ENCODE results near the gene FNTB.

The FNTB gene

DNA sequence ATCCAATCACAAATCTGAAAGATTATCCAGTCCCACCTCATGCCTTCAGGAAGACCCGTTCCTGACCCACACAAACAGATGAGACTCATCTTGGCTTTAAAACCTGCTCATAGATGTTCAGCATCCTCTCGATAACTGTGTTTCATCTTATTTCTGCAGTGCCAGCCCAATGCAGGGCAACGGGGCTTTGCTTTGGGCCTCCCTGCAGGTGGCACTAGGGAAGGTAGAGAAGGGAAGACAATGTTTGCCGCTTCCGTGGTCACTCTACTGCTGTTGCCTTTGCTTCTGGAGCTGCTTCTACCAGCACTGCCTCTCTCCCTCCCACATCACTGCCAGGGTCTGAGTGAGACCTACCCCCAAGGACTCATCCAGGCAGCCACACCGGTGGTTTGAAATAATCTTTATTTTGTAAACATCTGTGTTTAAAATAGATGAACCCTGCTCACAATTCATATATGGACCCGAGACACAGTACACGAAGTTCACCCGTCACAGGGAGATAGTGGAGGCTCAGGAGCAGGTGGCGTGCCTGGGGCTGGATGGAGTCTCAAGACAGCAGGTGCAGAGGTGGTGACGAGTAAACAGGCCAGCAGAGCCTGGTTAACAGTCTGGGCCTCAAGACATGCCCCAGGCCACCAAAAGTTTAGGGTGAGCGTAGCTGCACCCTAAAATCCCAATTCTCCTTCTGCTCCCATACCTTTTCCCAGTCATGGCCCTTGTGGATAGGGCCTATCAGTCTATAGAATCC lies 41.1 kb upstream of the FNTB start:
- DNase-seq (ENCODE audit: low read depth), result no peak
- H3K9ac ChIP-seq (ENCODE audit: low read length), result no peak overlapping the region
- no peaks in the 10 kb centered on the region for H3K4me1 ChIP-seq (ENCODE audit: control insufficient read depth, insufficient read depth, low read length)
- peaks cover 23% of the 10 kb centered on the region for H3K36me3 ChIP-seq (ENCODE audit: control insufficient read depth, insufficient read depth, low read length, severe bottlenecking)
- no peaks in the 10 kb centered on the region for H3K9me3 ChIP-seq (ENCODE audit: control insufficient read depth, low read length)
- H3K4me3 ChIP-seq (ENCODE audit: low read length), result no peak overlapping the region
- H3K27me3 ChIP-seq (replicated peaks; ENCODE audit: control insufficient read depth, insufficient read depth, low read length), result no peaks in the 10 kb centered on the region

DNA sequence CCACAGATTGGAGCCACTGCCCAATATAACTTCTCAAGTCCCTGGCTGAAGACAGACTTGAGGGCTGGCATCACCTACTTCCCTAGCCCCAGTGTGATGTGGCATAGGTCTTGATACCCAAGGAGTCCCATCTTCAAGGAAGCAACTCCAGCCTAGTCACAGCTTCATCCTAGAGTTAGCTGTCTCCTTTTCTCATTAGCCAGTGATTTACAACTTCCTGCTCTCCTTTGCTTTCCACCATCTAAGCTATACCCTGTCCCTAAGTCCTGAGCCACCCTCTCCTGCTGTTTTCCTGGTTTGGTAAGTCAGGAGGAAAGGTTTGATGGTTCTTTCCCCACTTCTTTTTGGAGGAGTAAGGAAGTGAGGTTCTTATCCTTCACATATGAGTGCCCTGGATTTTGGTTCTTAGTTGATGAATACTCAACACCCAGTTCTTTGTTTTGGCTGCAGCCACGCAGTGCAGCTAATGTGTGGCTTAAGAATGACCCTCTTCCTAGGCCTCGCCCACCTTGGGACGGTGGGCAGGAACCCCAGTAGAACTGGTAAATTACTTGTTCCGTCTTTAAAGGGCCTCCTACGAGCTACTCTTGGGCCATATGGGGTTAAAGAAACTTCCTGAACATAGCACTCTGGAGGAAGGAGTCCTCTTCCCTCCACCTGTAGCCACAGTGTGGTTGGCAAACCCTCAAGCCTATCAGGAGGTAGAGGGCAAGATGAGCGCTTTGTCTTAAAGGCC lies 40.2 kb upstream of the FNTB start:
- Histone ChIP-seq H3K9ac (ENCODE audit: low read length) (no peak overlapping the region), H3K27me3 (replicated peaks; ENCODE audit: control insufficient read depth, insufficient read depth, low read length) (no peaks in the 10 kb centered on the region), H3K4me3 (ENCODE audit: low read length) (no peak overlapping the region), H3K4me1 (ENCODE audit: control insufficient read depth, insufficient read depth, low read length) (no peaks in the 10 kb centered on the region), H3K36me3 (ENCODE audit: control insufficient read depth, insufficient read depth, low read length, severe bottlenecking) (peaks cover 23% of the 10 kb centered on the region), H3K9me3 (ENCODE audit: control insufficient read depth, low read length) (no peaks in the 10 kb centered on the region)
- DNase-seq (ENCODE audit: low read depth), result no peak

DNA sequence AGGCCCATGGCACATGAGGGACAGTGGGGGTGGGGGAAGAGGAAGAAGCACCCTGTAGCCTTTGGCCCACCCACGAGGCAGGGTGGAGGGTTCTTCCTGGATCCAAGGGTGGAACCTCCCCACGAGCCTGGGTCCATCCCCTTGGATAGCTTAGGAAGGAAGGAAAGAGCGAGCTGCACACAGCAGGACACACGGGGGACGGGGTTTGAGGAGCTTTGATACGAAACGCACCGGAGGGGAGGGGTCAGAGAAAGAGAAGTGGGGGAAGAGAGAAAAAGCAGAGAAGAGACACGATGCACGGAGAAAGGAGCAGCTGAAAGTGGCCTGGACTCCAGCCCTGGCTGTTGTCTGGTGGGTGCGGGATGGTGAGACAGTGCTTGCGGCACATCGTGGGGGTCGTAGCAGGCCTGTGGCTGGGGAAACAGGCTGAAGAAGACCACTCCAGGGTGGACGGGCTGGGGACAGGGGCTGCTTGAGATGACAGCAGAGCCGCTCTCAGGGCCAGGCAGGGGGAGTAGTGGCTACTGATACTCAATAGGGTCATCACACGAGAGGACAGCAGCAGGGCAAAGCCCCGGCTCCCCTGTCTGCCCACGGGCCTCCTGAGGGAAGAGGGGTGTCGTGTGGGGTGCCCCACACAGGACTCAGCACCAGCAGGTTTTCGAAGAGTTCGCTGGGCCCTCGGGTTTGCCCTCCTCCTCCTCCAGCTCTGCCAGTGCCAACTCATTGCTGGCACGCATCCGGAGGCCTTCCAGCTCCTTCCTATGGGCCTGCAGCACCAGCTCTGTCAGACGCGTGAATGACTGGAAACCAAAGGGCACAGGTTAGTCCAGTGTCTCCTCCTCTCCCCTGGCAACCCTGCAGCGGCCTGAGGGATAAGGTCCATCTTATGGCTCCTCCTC lies 38.7 kb upstream of the FNTB start:
- H3K4me3 ChIP-seq (ENCODE audit: low read length), result no peak overlapping the region
- H3K36me3 ChIP-seq (ENCODE audit: control insufficient read depth, insufficient read depth, low read length, severe bottlenecking), result peaks cover 14% of the 10 kb centered on the region
- no peaks in the 10 kb centered on the region for H3K27me3 ChIP-seq (replicated peaks; ENCODE audit: control insufficient read depth, insufficient read depth, low read length)
- H3K4me1 ChIP-seq (ENCODE audit: control insufficient read depth, insufficient read depth, low read length), result no peaks in the 10 kb centered on the region
- no peak overlapping the region for H3K9ac ChIP-seq (ENCODE audit: low read length)
- no peak for DNase-seq (ENCODE audit: low read depth)
- no peaks in the 10 kb centered on the region for H3K9me3 ChIP-seq (ENCODE audit: control insufficient read depth, low read length)

DNA sequence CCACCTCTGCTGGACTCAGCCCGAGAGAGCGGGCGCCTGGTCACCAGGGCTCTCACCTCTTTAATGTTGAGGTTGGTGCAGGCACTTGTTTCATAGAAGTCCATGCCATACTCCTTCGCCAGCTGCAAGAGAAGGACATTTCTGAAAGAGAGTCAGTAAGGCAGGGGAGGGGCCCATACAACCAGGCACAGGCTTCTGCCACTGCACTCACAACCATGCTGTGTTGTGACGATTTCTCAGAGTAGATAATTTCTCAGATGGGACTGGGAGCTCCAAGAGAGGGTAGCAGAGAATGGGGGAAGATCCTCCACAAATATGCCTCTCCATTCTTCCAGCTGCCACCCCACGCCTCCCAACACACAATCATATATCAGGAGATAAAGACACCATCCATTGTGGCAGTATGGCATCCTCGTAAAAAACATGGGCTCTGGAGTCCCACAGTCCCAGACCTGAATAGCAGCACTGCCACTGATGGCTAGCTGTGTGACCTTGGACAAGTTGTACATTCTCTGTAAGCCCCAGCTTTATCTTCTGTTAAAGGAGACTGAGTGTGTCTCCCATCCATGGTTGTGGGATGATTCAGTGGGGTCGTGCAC lies 38.0 kb upstream of the FNTB start:
- Histone ChIP-seq H3K9me3 (ENCODE audit: control insufficient read depth, low read length) (no peaks in the 10 kb centered on the region), H3K4me1 (ENCODE audit: control insufficient read depth, insufficient read depth, low read length) (no peaks in the 10 kb centered on the region)

DNA sequence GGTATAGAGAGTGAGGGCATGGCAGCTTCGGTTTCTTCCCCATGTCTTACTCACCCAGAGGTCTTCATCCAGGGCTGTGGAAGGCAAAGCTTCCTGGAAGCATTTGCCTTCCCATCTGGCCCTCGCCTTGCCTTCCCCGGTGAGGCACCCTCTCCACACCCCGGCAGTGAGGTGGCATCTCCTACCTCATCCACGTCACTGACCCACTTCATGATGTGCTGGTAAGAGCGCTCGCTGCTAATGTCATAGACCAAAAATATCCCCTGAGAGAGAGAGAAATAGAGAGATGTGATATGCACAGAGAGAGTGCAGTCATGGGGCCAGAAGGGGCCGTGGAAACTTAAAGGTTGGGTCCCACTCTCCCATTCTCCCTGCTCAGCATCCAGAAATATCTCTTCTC lies 35.8 kb upstream of the FNTB start:
- Histone ChIP-seq H3K27me3 (replicated peaks; ENCODE audit: control insufficient read depth, insufficient read depth, low read length) (no peaks in the 10 kb centered on the region), H3K9me3 (ENCODE audit: control insufficient read depth, low read length) (no peaks in the 10 kb centered on the region), H3K4me3 (ENCODE audit: low read length) (no peak overlapping the region), H3K36me3 (ENCODE audit: control insufficient read depth, insufficient read depth, low read length, severe bottlenecking) (no peaks in the 10 kb centered on the region), H3K4me1 (ENCODE audit: control insufficient read depth, insufficient read depth, low read length) (no peaks in the 10 kb centered on the region), H3K9ac (ENCODE audit: low read length) (no peak overlapping the region)
- DNase-seq (ENCODE audit: low read depth), result no peak

More for the DNA sequence above, 38.0 kb upstream of the FNTB start:
- Histone ChIP-seq H3K36me3 (ENCODE audit: control insufficient read depth, insufficient read depth, low read length, severe bottlenecking) (peaks cover 10% of the 10 kb centered on the region), H3K9ac (ENCODE audit: low read length) (no peak overlapping the region), H3K4me3 (ENCODE audit: low read length) (no peak overlapping the region), H3K27me3 (replicated peaks; ENCODE audit: control insufficient read depth, insufficient read depth, low read length) (no peaks in the 10 kb centered on the region)
- no peak for DNase-seq (ENCODE audit: low read depth)

DNA sequence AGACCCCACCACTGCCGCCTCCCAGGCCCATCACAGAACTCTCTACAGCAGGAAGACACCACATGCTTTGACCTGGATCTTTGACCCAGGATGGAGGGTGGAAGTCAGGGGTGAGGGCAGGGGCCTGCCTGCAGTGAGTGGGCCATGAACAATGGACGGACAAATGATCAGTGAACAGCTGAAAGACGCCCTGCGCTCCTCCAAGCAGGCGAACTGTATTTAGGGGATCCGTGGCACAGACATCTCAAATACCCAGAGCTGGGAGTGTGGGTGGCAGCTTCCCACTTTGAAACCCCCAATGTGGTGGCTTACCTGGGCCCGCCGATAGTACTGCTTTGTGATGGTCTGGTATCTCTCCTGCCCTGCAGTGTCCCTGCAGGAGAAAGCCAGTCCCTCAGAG lies 35.4 kb upstream of the FNTB start:
- H3K9me3 ChIP-seq (ENCODE audit: control insufficient read depth, low read length), result no peaks in the 10 kb centered on the region
- no peak for DNase-seq (ENCODE audit: low read depth)
- H3K4me3 ChIP-seq (ENCODE audit: low read length), result no peak overlapping the region
- no peaks in the 10 kb centered on the region for H3K36me3 ChIP-seq (ENCODE audit: control insufficient read depth, insufficient read depth, low read length, severe bottlenecking)
- H3K4me1 ChIP-seq (ENCODE audit: control insufficient read depth, insufficient read depth, low read length), result no peaks in the 10 kb centered on the region
- no peak overlapping the region for H3K9ac ChIP-seq (ENCODE audit: low read length)
- H3K27me3 ChIP-seq (replicated peaks; ENCODE audit: control insufficient read depth, insufficient read depth, low read length), result no peaks in the 10 kb centered on the region

DNA sequence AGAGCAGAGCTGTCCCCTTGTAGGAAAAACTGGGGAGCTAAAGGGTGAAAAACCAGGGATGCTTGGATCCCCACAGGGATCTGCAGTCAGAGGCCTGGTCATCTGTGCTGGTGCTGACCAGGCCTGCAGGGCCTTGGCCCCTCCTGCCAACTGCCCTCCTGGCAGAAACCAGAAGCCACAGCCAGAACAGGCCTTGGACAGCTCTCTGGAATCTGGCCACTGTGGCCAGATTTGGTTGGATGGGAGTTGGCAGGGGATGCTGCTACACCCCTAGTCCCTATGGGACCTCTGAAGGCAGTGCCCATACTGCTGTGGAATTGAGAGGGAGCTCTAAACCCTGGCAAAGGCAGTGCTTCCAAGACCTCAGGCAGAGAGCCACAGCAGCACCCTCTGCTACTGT lies 35.0 kb upstream of the FNTB start:
- Histone ChIP-seq H3K9me3 (ENCODE audit: control insufficient read depth, low read length) (no peaks in the 10 kb centered on the region), H3K9ac (ENCODE audit: low read length) (no peak overlapping the region), H3K4me3 (ENCODE audit: low read length) (no peak overlapping the region), H3K4me1 (ENCODE audit: control insufficient read depth, insufficient read depth, low read length) (no peaks in the 10 kb centered on the region), H3K27me3 (replicated peaks; ENCODE audit: control insufficient read depth, insufficient read depth, low read length) (no peaks in the 10 kb centered on the region), H3K36me3 (ENCODE audit: control insufficient read depth, insufficient read depth, low read length, severe bottlenecking) (no peaks in the 10 kb centered on the region)
- DNase-seq (ENCODE audit: low read depth), result no peak

DNA sequence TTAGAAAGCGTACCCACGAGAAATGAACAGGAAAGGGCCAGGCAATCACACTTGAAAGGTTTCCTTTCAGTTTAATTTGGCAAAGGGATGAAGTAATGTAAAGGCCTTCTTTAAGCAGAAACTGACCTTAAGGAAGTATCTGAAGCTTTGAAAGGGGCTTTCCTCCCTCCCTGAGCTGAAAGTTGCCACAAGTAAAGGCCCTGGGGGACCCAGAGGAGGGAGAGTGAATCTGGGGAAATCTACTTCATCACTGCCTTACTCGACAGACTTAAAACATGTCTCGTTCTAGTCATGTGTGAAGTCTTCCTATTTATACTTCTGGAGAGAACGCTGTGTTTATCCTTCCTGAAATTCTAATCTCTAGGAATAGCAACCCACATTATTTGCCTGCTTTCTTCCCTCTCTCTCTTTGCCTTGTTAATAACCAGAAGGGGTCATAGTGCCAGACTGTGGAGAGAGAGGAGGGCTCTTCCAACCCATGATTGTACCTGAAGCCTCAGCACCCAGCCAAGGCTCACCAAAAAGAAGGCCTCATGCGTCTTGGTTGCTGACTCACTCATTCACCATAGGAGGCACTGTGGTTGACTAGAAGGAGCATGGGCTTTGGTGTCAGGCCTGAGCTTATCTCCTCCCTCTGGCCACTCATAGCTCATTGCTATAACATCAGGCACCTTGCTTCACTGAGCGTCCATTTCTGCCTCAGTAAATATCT lies 33.9 kb upstream of the FNTB start:
- H3K27me3 ChIP-seq (replicated peaks; ENCODE audit: control insufficient read depth, insufficient read depth, low read length), result no peaks in the 10 kb centered on the region
- no peak for DNase-seq (ENCODE audit: low read depth)

DNA sequence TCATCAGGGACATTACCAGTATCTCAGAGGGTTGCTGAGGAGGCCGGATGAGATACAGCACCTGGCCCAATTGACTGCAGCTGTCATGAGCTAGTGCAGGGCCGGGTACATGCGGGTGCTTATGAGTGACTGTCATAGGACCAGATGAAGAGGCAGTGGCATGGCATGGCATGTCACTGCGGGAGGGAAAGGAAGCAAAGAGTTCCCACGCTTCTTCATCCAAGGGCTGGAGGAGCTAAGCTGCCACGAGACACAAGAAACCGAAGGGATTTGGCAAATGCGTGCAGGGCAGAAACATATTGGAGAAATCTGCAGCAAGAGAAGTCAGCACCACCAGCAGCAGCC lies 33.4 kb upstream of the FNTB start:
- Histone ChIP-seq H3K4me3 (ENCODE audit: low read length) (no peak overlapping the region), H3K9me3 (ENCODE audit: control insufficient read depth, low read length) (no peaks in the 10 kb centered on the region), H3K4me1 (ENCODE audit: control insufficient read depth, insufficient read depth, low read length) (no peaks in the 10 kb centered on the region), H3K27me3 (replicated peaks; ENCODE audit: control insufficient read depth, insufficient read depth, low read length) (no peaks in the 10 kb centered on the region), H3K9ac (ENCODE audit: low read length) (no peak overlapping the region), H3K36me3 (ENCODE audit: control insufficient read depth, insufficient read depth, low read length, severe bottlenecking) (no peaks in the 10 kb centered on the region)
- DNase-seq (ENCODE audit: low read depth), result no peak

More for the DNA sequence above, 33.9 kb upstream of the FNTB start:
- Histone ChIP-seq H3K9ac (ENCODE audit: low read length) (no peak overlapping the region), H3K36me3 (ENCODE audit: control insufficient read depth, insufficient read depth, low read length, severe bottlenecking) (no peaks in the 10 kb centered on the region), H3K4me1 (ENCODE audit: control insufficient read depth, insufficient read depth, low read length) (no peaks in the 10 kb centered on the region), H3K9me3 (ENCODE audit: control insufficient read depth, low read length) (no peaks in the 10 kb centered on the region), H3K4me3 (ENCODE audit: low read length) (no peak overlapping the region)

DNA sequence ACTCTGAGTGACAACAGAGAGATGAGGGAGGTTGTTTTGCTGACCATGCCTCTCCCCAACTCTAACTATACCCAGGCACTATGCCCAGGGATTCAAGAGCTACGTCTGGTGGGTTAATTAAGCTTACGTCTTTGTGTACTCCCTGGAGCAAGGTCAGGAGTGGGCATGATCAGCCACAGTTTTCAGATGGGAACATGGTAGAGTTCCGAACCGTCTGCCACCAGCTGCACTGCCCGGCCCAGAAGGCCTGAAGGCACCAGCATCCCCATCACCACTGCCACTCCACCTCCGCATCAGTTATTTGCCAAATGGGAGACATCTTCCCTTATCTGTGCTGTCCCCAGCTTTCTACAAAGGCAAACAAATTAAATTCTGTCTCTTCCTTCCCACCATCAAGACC lies 33.0 kb upstream of the FNTB start:
- Histone ChIP-seq H3K9ac (ENCODE audit: low read length) (no peak overlapping the region), H3K27me3 (replicated peaks; ENCODE audit: control insufficient read depth, insufficient read depth, low read length) (no peaks in the 10 kb centered on the region), H3K9me3 (ENCODE audit: control insufficient read depth, low read length) (no peaks in the 10 kb centered on the region), H3K4me3 (ENCODE audit: low read length) (no peak overlapping the region), H3K4me1 (ENCODE audit: control insufficient read depth, insufficient read depth, low read length) (no peaks in the 10 kb centered on the region), H3K36me3 (ENCODE audit: control insufficient read depth, insufficient read depth, low read length, severe bottlenecking) (no peaks in the 10 kb centered on the region)
- DNase-seq (ENCODE audit: low read depth), result no peak

All from adipocyte (in vitro differentiated cells).